ENCODE data around the gene MS4A1. TPM values are rescaled to one million over a fixed set of nuclear protein-coding genes. Genes with fewer than 3 reads are reported as not detected.
"Not testable (repeated sequence)": the region's sequence is repeated elsewhere in the genome, so short reads cannot be mapped to it uniquely, and the experiment has no call there.

The MS4A1 gene
- total RNA-seq, 1 donor from 2014 or later, result 0.27 TPM

DNA sequence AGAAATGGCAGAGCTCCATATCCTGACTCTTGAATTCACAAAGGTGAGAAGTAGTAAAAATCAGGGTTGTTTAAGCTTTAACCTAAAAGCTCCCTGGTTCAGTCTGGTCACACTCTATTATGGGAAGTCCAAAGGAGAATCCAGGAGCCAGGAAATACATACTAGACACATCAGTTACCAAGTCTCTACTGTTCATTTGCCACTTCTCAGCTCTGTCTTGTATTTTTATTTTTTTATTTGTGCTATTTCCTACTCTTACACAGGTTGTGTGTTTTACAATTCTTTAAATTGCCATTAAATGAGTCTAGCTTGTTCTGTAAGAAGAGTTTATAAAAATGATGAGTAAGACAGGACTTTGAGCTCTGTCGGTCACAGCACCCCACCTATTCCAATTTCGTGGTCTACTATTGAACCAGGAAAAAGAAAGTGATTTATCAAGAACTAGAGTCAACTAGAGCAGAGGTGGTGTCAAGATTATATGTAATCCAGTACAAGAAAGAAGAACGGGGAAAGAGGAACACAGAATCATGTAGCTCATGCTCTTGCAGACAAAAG lies 46.7 kb downstream of the MS4A1 start:
- intact Hi-C loops (cut with micrococcal nuclease), result no loop called here

DNA sequence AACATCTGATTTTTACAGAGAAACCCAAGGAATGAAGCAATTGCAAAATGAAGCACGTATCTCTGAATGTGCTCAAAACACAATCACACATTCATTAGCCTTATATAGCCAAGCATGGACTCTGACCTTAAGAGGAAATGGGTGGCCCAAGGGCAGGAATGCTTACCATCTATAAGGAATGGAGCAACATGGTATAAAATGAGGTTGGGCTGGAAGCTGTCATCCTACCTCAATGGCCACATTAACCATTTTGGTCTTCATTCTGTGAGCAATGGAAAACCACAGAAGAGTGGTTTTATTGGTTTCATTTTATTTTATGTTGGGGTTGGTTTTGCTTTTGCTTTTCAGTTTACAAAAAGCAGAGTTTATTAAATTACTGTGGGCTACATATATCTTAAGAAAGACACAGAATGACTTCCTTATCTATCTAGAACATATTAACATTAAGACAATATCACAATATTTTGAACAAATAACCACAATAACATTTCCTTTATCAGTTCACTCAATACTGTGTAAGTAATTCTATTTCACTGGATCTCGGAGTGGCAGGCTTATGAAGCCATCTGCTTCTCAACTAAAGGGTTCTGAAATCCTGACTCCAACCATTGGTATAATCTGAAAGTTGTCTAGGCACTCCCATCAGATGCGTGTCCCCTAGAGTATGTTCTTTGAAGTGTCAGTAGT lies 48.7 kb downstream of the MS4A1 start:
- intact Hi-C loops (cut with micrococcal nuclease), result loop anchor here (2.0 kb wide), 1 partner anchor 58 kb away; no protein-coding TSS in a partner anchor

DNA sequence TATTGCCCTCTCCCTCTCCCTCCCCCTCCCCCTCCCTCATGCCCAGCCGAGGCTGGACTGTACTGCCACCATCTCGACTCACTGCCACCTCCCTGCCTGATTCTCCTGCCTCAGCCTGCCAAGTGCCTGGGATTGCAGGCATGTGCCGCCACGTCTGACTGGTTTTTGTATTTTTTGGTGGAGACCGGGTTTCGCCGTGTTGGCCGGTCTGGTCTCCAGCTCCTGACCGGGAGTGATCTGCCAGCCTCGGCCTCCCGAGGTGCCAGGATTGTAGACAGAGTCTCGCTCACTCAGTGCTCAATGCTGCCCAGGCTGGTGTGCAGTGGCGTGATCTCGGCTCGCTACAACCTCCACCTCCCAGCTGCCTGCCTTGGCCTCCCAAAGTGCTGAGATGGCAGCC lies 54.0 kb downstream of the MS4A1 start:
- intact Hi-C loops (cut with micrococcal nuclease), result not testable (repeated sequence)

DNA sequence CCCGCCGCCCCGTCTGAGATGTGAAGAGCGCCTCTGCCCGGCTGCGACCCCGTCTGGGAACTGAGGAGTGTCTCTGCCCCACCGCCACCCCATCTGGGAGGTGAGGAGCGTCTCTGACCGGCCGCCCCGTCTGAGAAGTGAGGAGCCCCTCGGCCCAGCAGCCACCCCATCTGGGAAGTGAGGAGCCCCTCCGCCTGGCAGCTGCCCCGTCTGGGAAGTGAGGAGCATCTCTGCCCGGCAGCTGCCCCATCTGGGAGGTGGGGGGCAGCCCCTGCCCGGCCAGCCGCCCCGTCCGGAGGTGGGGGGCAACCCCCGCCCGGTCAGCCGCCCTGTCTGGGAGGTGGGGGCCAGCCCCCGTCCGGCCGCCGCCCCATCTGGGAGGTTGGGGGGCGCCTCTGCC lies 54.6 kb downstream of the MS4A1 start:
- intact Hi-C loops (cut with micrococcal nuclease), result not testable (repeated sequence)

DNA sequence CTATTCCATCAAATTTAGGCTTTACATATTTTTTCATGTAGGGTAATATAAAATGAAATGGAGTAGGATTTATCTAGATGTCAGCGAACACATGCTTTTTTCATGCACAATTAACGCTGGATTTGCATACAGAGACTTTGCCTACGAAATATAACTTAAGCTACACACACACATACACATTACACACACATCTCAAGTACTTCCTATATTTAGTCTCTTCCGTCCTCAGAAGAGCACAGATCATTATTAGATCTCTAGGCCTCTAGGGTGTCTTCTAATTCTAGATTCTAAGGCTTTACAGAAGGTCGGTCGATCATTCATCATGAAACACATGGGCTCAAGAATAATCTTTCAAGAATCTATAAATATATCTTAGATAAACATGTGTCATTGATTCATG lies 55.7 kb downstream of the MS4A1 start:
- intact Hi-C loops (cut with micrococcal nuclease), result no loop called here

DNA sequence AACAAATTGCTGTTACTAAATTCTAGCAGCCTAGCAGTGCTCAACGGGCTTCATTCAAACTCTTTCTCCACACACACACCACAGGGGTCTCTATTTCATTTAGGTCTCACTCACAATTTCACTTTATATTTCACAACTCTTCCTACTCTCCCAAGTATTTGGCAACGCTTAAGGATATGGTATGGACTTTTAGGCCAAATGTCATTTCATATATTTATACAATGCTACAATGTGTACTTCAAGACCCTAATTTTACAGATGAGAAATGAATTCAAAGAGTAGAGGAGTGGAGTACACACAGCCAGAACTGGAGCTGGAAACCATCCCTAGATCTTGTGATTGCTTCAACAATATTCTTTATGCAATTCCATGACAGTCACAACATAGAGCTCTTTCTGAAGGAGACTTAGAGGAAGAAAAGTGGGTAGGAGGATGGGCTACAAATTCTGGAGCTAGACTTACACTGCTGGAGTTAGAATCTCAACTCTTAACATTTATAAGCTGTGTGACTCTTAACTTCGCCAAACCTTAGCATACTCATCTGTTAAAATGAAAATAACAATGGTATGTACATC lies 57.1 kb downstream of the MS4A1 start:
- intact Hi-C loops (cut with micrococcal nuclease), result no loop called here

DNA sequence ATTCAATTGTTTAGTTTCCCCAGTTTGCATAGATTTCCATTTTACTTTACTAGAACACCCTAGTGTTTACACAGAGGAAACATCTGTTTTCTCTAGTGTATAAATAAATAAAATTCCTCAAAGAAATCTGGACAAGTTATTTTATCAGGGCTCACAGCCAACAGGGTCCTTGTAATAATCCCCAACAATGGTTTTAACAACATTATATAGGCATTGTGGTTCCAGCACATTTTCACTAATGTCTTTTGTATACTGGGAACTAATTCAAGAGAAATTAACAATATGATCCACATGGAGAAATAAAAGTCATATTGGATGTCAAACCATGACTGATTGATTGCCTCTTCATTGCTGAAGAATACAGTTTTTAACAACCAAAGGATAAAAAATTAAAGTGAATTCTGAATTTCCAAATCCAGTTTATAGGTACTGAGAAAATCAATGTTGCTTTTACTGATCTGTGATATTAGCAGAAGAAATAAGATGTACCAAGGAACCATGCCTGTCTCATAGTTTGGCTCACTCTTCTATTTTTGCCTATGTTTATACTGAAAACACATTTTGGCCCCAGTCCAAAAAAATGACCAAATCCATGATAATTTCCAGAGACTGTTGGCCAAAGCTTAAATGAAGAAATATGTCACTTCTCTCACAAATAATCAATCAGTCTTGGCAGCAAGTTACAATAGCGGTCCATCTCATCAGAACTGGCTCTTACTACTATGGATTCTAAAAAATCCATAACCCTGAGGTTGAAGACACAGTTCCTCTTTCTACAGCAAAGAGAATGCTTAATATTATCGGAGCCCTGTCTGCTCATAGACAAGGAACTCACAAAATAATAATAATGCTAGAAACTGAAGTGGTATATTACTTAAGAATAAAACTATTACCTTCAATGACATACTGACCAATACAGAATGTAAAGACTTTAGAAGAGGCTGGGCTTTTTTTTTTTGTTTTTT lies 58.1 kb downstream of the MS4A1 start:
- intact Hi-C loops (cut with micrococcal nuclease), result no loop called here

DNA sequence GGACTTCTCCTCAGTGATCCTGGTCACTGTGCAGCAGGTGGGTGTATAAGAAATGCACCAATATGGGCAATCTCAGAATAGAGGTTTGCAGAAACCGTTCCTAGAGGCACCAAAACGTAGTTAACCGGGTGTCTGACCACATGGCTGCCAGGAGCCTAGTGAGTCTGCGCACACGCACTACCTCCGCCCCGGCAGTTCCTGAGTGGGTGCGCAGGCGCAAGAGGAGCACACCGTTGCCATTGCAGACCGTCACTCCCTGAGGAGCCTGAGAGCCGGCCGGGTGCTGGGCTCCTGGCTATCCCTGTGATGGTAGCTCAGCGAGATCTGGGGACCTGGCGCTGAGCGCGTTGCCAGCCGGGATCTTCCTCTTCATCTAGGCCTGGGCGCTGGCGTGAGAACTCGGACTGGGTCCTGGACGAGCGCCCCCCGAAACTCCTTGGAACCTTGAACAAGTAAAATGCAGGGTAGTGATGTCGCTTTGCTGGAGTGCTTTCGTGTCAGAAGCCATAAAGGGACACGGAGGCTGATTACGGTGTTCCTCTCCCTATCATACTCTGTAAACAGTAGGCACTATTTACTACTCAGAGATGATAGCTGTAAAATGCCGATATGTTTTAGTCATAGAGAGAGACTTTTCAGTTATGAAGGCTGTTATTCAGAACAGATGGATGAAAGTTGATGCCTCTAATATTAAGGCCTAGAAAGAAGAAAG lies 59.7 kb downstream of the MS4A1 start, which contains the start of gene MS4A13:
MS4A13 (plus strand) TSS at position 249 of the 712 bp plus-strand sequence. CDS start 2,692 bp downstream, outside the sequence.
- intact Hi-C loops (cut with micrococcal nuclease), result no loop called here

Other genes starting within 250 kb of the MS4A1 start
- gene MS4A4E, start 212.7 kb upstream of the MS4A1 start, total RNA-seq, result 0.16 TPM in 1 of 2 replicates, not detected in the other
- gene MS4A4A, start 175.2 kb upstream of the MS4A1 start, total RNA-seq, result not detected in 2 replicates
- not detected in 2 replicates for gene MS4A6E, start 128.6 kb upstream of the MS4A1 start, total RNA-seq
- not detected in 2 replicates for gene MS4A7, start 77.3 kb upstream of the MS4A1 start, total RNA-seq
- not detected in 2 replicates for gene MS4A14, start 59.4 kb upstream of the MS4A1 start, total RNA-seq
- gene MS4A5, start 26.3 kb upstream of the MS4A1 start, total RNA-seq, result not detected in 2 replicates
- not detected in 2 replicates for gene MS4A12, start 36.9 kb downstream of the MS4A1 start, total RNA-seq
- gene MS4A13, start 59.5 kb downstream of the MS4A1 start, total RNA-seq, result not detected in 2 replicates
- not detected in 2 replicates for gene MS4A8, start 243.8 kb downstream of the MS4A1 start, total RNA-seq